Activated naive CD4-positive, alpha-beta T cell (primary cell): Measurements from ENCODE around the gene ZNRD2.

Experiments used
- DNase-seq, 4 experiments: peaks; one replicate each; lab custom pipeline; 2025; lab: John Stamatoyannopoulos, UW

The ZNRD2 gene

DNA sequence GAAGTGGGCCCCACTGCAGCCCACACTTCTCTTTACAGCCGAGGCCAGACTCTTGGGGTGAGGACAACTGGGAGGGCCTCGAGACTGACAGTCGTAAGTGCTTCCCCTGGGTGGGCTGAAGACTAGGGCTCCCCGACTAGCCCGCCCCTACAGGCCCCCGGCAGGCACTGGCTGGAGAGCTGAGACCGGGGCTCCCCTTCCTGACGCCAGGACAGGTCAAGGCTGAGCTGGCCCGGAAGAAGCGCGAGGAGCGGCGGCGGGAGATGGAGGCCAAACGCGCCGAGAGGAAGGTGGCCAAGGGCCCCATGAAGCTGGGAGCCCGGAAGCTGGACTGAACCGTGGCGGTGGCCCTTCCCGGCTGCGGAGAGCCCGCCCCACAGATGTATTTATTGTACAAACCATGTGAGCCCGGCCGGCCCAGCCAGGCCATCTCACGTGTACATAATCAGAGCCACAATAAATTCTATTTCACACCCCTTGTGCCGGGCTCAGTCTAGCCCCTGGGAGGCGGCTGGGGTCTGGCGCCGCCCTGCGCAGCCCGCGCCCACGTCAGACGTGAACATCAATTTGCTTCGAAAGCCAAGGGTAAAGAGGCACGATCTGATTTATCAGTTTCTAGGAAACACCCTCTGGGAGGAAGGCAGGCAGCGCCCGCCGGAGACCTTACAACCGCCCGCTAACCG, 31.9 kb upstream of the ZNRD2 start:
- no peak for DNase-seq

DNA sequence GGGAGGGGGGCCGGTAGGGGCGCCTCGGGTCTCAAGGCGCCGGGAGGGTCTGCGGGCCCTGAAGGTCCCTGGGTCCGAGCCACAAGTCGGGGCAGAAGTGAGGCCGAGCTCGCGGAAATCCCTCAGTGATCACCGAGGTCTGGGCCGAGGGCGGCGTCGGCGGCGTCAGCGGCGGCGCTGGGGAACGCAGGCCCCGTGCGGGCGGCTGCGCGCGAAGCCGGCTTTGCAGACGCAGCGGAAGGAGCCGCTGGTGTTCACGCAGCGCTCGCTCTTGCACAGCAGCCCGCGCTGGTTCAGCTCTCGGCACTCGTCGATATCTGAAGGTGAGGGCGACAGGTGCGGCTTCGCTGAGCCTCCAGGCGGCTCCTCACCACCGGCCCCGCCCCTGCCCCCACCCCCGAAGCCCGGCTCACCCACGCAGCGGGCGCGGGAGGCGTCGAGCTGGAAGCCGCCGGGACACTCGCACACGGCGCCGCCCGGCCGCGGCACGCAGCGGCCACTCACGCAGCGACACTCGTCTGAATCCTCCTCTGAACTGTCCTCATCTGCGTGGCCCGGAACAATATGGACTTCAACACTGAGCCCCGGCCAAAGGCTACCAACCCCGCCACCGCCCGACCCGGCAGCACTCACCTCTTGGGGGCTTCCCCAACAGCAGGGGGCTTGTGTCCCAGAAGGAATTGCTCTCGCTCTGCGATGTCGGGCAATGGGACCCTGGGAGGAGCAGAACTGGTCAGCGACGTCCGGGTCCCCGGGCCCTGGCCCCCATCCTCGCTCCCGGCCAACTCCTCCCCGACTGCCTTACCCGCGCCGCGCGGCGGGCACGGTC, 31.1 kb upstream of the ZNRD2 start:
- no peak for DNase-seq

- peak in 1 of 4 experiments; percentile 60 for DNase-seq
Observed at GRCh38 chr11:65539744-65540289, 30.5 kb upstream of the ZNRD2 start.

DNA sequence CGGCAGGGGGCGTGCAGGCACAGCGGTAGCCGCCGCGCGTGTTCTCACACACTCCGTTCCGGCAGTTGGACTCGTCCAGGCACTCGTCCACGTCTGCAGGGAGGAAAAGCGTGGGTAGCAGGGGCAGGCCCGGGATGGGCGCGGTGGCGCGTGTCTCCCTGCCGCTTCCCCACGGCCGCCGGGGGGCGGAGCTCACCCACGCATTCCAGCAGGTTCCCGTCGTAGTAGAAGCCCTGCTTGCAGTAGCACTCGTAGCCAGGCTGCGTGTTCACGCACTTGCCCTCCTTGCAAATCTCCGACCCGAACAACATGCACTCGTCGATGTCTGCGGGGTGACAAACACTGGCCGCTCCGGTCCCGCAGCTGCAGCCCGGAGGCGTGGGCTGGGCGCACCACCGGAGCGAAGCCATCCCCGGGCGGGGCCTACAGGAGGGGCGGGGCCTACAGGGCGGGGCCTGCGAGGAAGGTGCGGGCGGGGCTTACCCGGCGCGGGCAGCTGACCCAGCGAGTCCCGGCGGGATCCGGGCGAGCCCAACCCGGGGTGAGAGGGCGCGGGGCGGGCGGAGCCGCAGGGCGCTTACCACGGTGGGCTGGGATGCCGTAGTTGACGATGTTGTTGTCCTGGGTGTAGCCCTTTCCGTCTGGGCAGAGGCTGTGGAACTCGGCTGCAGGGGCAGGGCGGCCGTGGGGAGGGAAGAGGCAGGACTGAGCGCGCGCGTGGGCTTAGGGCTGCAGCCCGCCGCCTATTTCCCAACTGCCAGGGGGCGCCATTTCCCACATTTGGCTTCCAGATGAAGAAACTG, 29.8 kb upstream of the ZNRD2 start:
- DNase-seq = peak; percentile 81 to 87 (median 86)

DNA sequence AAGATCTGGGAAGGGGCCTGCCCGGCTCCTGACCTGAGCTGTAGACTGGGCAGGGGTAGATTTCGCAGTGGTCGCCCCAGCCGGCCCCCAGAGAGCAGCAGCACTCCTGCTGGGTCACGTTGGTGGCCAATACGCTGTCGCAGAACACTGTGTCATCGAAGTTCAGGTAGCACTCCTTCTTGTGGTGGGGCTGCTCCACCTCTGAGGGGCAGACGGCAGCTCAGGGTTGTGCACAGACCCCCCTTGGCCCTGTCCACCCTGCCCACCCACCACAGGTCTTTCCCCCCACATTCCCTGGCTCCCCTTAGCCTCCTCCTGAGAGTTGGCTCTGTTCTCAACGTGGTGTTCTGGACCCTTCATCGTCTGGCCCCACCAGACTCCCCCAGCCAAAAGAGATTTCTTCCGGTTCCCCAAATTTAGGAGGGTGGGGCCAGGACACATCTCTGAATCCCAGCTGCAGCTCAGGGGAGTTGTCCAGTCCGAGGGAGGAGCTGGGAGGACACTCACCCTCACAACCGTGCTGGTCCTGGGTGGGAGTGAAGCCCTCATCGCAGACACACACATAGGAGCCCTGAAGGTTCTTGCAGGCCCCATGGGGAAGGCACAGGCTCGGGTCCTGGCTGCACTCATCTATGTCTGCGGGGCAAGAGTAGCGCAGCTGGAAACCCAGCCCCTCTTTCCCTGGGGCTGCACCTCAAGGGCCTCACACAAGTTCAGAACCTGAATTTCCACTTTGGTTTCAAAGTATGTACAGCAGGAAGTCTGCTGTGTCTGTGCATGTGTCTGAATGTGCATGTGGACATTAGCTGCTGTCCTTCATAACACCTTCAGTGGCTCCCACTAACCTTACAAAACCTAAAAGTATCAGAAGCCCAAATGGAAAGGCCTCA, 28.9 kb upstream of the ZNRD2 start:
- no peak for DNase-seq

GRCh38 chr11:65542738-65543390, 27.4 kb upstream of the ZNRD2 start:
- DNase-seq = no peak

- DNase-seq = no peak
Observed at GRCh38 chr11:65545853-65546216, 24.4 kb upstream of the ZNRD2 start.

- peak; percentile 93 to 99 (median 96) for DNase-seq
Observed at GRCh38 chr11:65546217-65546958, 23.9 kb upstream of the ZNRD2 start.

GRCh38 chr11:65547446-65548125, 22.7 kb upstream of the ZNRD2 start:
- DNase-seq = peak in 1 of 4 experiments; percentile 37

DNA sequence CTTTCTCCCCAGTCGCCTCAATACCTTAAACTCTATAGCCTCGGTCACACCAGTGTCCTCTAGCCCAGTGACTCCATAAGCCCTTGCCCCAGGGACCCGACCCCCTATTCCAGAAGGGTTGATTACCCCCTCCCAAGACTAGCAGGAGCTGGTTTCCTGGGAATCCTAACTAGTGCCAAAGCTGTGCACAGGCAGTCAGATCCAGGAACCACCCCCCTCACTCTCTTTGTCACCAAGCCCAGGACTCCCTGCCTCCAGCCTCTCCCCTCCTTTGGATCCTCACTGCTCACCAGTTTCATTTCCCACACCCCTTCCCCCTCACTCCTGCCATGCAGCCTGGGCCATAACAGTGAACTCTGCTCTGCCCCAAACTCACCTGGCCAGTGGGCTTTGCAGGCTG, 21.9 kb upstream of the ZNRD2 start:
- no peak for DNase-seq

- no peak for DNase-seq
Observed at GRCh38 chr11:65549096-65549495, 21.2 kb upstream of the ZNRD2 start.

GRCh38 chr11:65551572-65552387, 18.5 kb upstream of the ZNRD2 start:
- peak in 2 of 4 experiments; percentile 39 to 67 for DNase-seq

DNA sequence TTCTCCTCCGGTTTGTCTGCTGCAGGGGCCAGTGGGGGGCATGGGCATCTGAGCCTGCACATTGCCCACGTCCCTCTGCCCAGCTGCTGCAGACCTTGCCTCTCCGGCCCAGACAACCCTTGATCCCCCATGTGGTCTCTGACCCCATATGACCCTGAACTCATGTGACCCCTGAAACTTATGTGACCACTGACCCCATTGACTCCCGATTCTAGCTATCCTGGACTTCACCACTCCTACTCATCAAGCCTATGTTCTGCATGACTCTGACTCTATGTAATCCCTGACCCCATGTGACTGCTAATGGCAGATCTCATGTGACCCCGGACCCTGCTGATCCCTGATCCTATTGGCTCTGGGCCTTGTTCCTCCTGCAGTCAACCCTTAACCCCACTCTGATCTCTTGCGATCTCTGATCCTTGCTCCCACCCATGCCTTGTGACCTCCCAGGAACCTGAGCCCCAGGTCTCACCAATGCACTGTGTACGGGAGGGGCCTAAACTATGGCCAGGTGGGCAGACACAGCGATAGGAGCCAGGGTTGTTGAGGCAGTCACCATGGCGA, 17.8 kb upstream of the ZNRD2 start:
- no peak for DNase-seq

GRCh38 chr11:65553301-65554001, 16.8 kb upstream of the ZNRD2 start:
- DNase-seq = peak in 2 of 4 experiments; percentile 73 to 82

DNA sequence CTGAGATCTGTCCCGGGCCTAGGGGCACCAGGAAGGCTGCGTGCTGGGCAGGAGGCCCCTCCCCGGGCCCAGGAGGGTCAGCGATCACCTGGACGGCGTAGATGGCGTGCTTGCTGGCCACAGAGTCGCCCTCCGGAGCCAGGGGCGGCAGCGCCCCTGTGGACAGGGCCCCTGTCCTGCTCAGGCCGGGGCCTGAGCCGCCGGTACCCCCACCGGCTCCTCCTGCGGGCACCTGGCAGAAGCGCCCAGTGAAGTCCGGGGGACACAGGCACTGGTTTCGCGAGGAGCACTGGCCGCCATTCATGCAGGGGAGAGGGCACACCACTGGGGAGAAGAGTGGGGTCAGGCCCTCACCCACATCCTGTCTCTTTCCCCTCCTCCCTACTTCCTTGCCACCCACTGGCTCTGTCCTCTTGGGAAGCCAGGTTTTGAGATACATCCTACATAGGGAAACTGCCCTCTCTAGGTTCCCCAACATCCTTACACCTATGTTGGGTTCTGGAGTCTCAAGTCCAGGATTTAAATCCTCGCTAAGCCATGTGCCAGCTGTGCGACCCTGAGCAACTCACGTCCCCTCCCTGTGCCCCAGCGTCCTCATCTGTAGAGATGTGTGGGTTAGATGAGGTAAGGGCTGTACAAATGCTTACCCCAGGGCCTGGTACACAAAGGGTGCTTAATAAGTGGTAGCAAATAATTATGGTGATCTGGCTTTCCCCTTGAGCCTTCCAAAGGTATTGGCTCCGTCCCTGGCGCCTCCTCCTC, 16.0 kb upstream of the ZNRD2 start:
- DNase-seq = no peak

DNA sequence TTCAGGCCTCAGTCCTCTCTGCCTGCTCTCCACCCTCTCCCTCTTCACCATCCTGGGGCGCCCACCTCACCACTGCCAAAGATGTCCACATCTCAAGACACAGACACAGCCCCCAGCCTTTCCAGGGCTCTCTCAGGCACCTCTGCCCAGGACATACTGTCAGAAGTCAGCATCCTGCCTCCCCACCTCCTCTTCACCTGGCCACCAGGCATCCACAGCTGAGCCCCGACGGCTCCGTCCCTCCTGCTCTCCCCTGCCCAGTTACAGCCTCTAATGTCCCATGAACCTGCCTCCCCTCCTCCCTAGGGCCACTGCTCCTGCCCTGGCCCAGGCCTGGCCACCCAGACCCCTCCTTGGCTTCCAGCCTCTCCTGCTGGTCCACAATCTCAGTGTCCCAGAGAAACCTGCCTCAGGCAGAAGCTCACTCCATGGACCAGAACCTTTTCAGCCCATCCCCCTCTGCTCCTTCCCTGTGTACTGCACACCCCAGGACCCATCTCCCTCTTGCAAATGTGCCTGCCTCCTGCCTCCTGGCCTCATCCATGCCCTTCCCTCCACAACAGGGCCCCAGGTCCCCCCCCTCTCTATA, 15.3 kb upstream of the ZNRD2 start:
- no peak for DNase-seq
